Right renal cortex interstitium (tissue), 3 donors: ENCODE results near the gene SLC39A8. TPM values are rescaled to one million over a fixed set of nuclear protein-coding genes. Genes with fewer than 3 reads are reported as not detected.
"Not testable (repeated sequence)": the region's sequence is repeated elsewhere in the genome, so short reads cannot be mapped to it uniquely, and the experiment has no call there.

ENCODE experiments used
- DNase-seq, 3 donors: peaks; one replicate each; pipeline ENCODE4 v3.0.0-alpha.2; 2013; ENCODE audit warnings: low read depth in 3 of 3, low spot score in 2 of 3
- polyA plus RNA-seq, 3 donors: library from polyadenylated mRNA; unstranded; fragments of 120-200 nt; gene quantifications; one replicate each; pipeline ENCODE4 v1.2.1, GENCODE V29; 2013; ENCODE audit not compliant: insufficient read length in 3 of 3

SLC39A8 gene
- polyA plus RNA-seq, 3 donors: 20.9 to 26.0 (median 24.6) TPM

DNA sequence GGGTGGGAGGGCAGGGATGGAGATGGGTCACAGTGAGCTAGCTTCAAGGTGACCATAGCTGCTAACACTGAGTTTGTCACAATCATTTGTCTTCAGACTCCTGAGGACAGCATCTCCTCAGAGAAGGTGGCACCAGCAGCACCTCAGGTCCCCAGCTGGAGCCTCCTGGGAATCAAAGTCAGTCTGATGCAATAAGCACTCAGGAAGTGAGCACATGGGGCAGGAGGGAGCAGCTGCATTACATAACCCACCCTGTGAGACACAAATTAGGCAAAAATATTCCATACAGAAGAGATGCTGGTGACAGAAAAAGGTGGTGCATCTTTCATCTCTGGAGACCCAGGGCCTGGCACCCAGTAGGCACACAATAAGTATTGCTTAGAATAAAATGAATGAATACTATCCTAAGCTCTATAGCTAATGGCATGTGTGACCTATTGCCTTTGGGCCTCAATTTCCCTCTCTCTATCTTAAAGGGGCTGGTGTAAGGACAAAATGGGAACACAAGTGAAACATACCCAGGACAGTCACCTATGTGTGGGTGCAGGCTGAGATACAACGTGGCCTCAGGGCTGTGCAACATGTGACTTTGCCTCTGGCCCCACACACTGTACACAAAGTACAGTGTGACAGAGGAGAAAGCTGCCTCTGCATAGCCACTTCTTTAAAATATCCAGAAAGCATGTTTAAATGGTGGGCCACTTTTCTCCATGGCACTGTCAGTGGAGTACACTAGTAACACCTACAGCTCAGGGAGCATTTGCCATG lies 37.1 kb downstream of the SLC39A8 start:
- no peak for DNase-seq

DNA sequence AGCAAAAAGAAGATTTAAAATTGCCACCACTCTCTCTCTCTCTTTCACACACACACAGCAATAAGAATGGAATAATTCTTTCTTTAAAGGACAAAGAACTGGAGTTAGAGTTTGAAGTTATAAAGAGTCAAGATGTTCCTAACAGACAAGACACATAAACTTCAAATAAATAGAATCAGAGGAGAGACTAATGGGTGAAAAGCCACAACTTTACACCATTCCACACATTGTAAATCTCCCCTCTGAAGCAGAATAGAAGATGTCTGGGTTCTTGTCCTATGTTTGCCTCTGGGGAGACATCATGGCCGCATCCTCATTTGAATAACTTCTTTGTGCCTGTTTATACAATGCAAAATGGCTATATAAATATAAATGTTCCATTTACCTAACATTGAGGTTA lies 39.6 kb downstream of the SLC39A8 start:
- no peak for DNase-seq

DNA sequence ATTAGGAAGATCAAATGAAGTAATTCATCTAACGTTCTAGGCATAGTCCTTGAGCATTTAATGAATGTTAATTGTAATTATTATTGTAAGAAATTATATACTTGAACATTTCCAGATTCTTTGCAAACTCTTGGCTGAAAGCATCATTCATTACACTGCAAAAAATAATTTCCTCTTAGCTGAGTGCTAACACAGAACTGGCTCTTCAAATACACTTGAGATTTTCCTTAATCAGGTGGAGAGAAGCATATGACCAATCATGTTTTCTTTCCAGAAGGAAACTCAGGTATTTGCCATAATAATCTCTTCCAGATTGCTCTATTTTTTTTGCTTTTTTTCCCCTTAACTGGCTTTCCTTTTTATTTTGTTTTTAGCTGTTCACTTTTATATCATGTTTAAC lies 42.5 kb downstream of the SLC39A8 start:
- DNase-seq: no peak

- no peak for DNase-seq
Observed at GRCh38 chr4:102301167-102301566, 44.1 kb downstream of the SLC39A8 start.

- no peak for DNase-seq
Observed at GRCh38 chr4:102299354-102300107, 45.8 kb downstream of the SLC39A8 start.

GRCh38 chr4:102298716-102299115 lies 46.6 kb downstream of the SLC39A8 start:
- no peak for DNase-seq

DNA sequence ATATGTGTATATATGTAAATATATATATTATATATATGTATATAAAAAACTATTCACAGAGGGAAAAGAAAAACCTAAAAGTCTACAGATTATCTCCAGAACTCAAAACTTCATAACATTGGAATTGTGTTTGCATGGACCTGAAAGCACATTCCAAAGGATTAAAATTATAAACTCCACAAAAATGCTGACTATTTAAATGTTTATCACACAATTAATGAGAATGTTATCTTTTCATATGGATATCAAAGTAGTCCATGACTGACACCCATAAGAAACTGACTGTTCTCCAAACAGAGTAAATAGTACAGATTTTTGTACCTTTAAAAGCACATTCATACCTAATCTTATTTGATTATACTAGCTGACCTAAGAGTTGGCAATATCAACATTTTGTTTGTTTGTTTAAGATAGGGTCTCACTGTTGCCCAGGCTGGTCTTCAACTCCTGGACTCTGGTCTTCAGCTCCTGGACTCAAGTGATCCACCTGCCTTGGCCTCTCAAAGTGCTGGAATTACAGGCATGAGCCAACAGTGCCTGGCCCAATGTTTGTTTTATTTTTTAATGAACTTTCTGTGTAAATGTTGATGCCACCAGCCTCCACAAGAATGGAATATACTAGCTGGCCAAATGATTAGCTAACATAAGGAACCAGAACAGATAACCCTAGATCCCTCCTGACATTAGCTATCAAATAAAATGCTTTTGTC lies 50.0 kb downstream of the SLC39A8 start:
- DNase-seq: no peak

DNA sequence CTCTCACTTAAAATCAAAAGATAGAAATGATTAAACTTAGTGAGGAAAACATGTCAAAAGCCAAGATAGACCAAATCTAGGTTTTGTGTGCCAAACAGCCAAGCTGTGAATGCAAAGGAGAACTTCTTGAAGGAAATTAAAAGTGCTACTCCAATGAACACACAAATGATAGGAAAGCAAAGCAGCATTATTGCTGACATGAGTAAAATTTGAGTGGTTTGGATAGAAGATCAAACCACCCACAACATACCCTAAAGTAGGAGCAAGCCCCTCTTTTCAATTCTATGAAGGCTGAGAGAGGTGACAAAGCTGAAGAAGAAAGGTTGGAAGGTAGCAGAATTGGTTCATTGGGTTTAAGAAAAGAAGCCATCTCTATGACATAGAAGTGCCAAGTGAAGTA lies 56.8 kb downstream of the SLC39A8 start:
- no peak for DNase-seq

- no peak for DNase-seq
Observed at GRCh38 chr4:102285831-102286230, 59.5 kb downstream of the SLC39A8 start.

GRCh38 chr4:102281171-102281839 lies 64.0 kb downstream of the SLC39A8 start:
- no peak for DNase-seq

GRCh38 chr4:102273317-102273716 lies 72.0 kb downstream of the SLC39A8 start:
- DNase-seq: not testable (repeated sequence)

DNA sequence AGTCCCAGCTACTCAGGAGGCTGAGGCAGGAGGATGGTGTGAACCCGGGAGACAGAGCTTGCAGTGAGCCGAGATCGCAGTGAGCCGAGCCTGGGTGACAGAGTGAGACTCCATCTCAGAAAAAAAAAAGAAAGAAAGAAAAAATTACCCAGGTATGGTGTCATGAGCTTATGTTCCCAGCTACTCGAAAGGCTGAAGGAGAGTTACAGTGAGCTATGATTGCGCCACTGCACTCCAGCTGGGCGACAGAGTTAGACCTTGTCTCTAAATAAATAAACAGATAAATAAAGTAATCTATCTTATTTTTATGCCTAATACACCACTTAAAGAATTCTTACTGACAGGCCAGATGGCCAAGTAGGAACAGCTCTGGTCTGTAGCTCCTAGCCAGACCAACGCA lies 73.0 kb downstream of the SLC39A8 start:
- DNase-seq: no peak

- DNase-seq: no peak
Observed at GRCh38 chr4:102268355-102268754, 76.9 kb downstream of the SLC39A8 start.

DNA sequence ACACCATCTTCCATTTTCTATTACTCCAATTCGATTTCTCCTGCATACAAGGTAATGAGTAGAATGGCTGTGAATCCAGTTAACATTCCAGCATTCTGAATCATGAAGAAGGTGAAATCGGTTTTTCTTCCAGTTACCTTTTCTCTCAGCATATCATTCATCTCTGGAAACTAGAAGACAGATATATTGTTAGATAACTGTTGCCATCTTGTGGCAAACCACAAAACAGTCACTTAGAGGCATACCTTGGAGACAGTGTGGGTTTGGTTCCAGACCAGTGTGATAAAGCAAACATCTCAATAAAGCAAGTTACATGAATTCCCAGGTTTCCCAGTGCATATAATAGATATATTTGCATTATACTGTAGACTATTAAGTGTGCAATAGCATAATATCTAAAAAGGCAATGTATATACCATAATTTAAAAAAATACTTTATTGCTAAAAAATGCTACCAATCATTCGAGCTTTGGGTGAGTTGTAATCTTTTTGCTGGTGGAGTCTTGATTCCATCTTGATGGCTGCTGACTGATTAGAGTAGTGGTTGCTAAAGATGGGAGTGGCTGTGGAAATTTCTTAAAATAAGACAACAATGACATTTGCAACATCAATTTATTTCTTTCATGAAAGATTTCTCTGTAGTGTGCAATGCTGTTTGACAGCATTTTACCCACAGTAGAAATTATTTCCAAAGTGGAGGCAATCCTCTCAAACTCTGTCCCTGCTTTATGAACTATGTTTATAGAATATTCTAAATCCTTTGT lies 82.1 kb downstream of the SLC39A8 start:
- peak; percentile 18 to 23 (median 18) for DNase-seq

GRCh38 chr4:102259702-102260101 lies 85.6 kb downstream of the SLC39A8 start:
- DNase-seq: no peak

- DNase-seq: no peak
Observed at GRCh38 chr4:102259081-102259480, 86.2 kb downstream of the SLC39A8 start.

GRCh38 chr4:102256321-102256720 lies 89.0 kb downstream of the SLC39A8 start:
- no peak for DNase-seq

- DNase-seq: no peak
Observed at GRCh38 chr4:102253860-102254259, 91.4 kb downstream of the SLC39A8 start.

DNA sequence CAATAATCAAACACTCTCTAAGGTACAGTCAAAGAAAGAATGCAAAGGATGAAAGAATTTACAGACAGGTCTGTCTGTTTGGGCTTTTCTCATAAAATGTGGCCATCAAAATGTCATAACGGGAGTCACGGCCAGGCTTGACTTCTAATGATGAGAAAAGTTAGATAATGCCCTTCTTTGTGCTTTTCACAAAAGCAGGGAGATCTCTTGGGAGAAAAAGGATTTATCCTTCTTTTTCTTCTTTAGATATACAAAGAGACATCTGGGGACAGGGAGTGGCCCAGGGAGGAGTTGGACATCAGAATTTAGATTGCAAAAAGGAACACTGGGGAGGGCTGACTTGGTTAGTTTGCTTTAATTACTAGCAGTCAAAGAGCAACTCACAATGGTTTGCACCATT lies 93.1 kb downstream of the SLC39A8 start:
- DNase-seq: no peak

DNA sequence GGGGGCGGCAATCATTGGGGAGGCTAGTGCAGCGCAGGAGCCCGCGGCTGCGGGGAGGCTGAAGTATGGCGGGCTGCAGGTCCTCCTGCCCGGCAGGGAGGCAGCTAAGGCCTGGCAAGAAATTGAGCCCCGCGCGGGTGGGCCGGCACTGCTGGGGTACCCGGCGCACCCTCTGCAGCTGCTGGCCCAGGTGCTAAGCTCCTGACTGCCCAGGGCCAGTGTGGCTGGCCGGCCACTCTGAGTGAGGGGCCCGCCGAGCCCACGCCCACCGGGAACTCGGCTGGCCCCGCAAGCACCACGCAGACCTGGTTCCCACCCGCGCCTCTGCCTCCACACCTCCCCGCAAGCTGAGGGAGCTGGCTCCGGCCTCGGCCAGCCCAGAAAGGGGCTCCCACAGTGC lies 94.9 kb downstream of the SLC39A8 start:
- DNase-seq: no peak
